ENCODE results near the gene PSORS1C1.
"Not testable (repeated sequence)": the region's sequence is repeated elsewhere in the genome, so short reads cannot be mapped to it uniquely, and the experiment has no call there.

The PSORS1C1 gene

GRCh38 chr6:31178143-31179041 is 63.8 kb downstream of the PSORS1C1 start:
- DNase-seq (ENCODE audit: low spot score), result no peak

- no peak for DNase-seq (ENCODE audit: low spot score)
These were observed 64.4 kb downstream of the PSORS1C1 start for GRCh38 chr6:31179042-31179386.

- no peak for DNase-seq (ENCODE audit: low spot score)
These were observed 65.3 kb downstream of the PSORS1C1 start for GRCh38 chr6:31179896-31180295.

DNA sequence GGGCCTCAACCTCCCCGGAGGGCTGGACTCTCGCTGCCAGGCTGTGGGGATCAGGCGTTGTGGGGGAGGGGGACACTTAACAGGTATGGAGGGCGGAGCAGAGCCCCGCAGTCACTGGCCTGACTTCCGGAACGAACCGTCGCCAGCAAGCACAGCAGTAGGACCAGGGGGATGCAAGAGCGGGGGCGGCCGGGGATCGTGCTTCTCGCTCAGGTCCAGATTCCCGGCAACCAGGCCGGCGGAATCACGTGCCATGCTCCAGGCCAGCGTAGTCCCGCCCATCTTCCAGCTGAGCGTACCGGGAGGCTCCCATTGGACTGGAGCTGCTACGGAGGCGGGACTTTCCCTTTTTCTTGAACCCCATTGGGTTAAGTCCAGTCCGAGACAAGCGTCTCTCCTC is 65.9 kb downstream of the PSORS1C1 start:
- peak; percentile 73 for DNase-seq (ENCODE audit: low spot score)

DNA sequence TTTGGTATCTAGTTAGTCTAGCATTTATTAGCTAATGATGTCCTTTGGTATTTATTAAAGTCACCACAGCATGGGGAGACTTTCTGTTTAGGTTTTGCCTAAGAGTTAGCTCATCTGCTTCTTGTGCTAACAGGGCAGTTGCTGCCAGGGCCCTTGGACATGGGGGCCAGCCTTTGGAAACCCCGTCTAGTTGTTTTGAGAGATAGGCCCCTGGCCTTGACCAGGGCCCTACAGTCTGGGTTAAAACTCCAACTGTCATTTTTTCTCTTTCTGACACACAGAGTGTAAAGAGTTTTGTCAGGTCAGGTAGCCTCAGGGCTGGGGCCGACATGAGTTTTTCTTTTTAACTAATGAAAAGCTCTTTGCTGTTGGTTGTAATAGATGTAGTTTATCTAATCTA is 68.7 kb downstream of the PSORS1C1 start:
- not testable (repeated sequence) for DNase-seq (ENCODE audit: low spot score)

- not testable (repeated sequence) for DNase-seq (ENCODE audit: low spot score)
These were observed 69.3 kb downstream of the PSORS1C1 start for GRCh38 chr6:31183859-31184258.

- not testable (repeated sequence) for DNase-seq (ENCODE audit: low spot score)
These were observed 71.1 kb downstream of the PSORS1C1 start for GRCh38 chr6:31185695-31186051.

- no peak for DNase-seq (ENCODE audit: low spot score)
These were observed 71.6 kb downstream of the PSORS1C1 start for GRCh38 chr6:31186052-31186734.

DNA sequence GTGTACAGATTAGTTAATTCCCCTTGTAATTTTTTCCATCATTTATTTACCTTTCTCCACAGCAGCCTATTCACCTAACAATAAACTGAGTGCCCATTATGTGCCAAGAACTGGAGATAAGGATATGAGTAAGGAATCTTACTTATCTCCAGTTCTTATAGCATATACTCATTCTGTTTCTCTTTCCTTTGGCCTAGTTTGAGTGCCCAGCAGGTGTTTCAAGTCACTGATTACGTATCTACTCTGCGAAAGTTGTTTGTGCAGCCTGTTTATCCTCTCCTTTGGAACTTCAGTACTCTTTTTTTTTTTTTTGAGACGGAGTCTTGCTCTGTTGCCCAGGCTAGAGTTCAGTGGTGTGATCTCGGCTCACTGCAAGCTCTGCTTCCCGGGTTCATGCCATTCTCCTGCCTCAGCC is 73.2 kb downstream of the PSORS1C1 start:
- no peak for DNase-seq (ENCODE audit: low spot score)

DNA sequence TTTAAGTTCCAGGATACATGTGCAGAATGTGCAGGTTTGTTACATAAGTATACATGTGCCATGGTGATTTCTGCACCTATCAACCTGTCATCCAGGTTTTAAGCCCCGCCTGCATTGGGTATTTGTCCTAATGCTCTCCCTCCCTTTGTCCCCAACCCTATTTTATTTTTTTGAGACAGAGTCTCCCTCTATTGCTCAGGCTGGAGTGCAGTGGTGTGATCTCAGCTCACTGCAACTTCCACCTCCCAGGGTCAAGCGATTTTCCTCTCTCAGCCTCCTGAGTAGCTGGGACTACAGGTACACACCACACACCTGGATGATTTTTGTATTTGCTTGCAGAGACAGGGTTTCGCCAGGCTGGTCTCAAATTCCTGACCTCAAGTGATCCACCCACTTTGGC is 74.6 kb downstream of the PSORS1C1 start:
- DNase-seq (ENCODE audit: low spot score), result not testable (repeated sequence)
